B cell (primary cell): ENCODE results near the gene SLC16A6.

Source experiments
- CTCF ChIP-seq: fragments of 200-600 bp; IDR thresholded peaks from one replicate; pipeline ENCODE4 v1.8.0; 2022; ENCODE audit warnings: antibody characterized with exemption, mild to moderate bottlenecking
- EZH2 ChIP-seq: IDR thresholded peaks from 2 replicates; pipeline ENCODE4 v1.6.1; 2012; ENCODE audit warnings: borderline replicate concordance, low read depth, mild to moderate bottlenecking, moderate library complexity, low read length; ENCODE audit not compliant: insufficient read depth, poor library complexity, severe bottlenecking

- TF ChIP-seq CTCF (no peak), EZH2 (no peak)
These were observed 14.2 kb upstream of the SLC16A6 start for GRCh38 chr17:68305142-68305541.
